ENCODE data around the gene KIF26B.

- TF ChIP-seq CTCF (IDR thresholded peaks at IDR 0.05; ENCODE audit: insufficient read depth, low read length, poor library complexity, severe bottlenecking), result no peak
- TF ChIP-seq EZH2phosphoT487 (conservative IDR thresholded peaks at IDR 0.05; ENCODE audit: low read length), result no peak
Observed at GRCh38 chr1:245401881-245402587, 247.2 kb downstream of the KIF26B start.

Measured in SU-DHL-6 (cell line).